ENCODE measurements around the gene UHRF2. TPM values are rescaled to one million over a fixed set of nuclear protein-coding genes. Genes with fewer than 3 reads are reported as not detected.

Gene UHRF2
- total RNA-seq, 1 experiment from 2014 or later: 31.3 TPM

- H3K79me2 ChIP-seq (ENCODE audit: low read length): peaks cover 71% of the 10 kb centered on the region
- no TSS peak for BruUV-seq (replicated peaks)
- no peak overlapping the region for H3K27ac ChIP-seq (ENCODE audit: low read length)
- ATAC-seq (no peak), DNase-seq (no peak)
- H3K4me3 ChIP-seq (ENCODE audit: low read length): no peak overlapping the region
- intact Hi-C loops (cut with micrococcal nuclease): no loop called here
- no peaks in the 10 kb centered on the region for H3K27me3 ChIP-seq (ENCODE audit: low read length)
- CTCF ChIA-PET: no interaction called here
- no peaks in the 10 kb centered on the region for H4K20me1 ChIP-seq (ENCODE audit: low read length)
- no peak overlapping the region for H3K9ac ChIP-seq (ENCODE audit: low read length)
- H3K9me2 ChIP-seq (replicated peaks; ENCODE audit: low read length): no peaks in the 10 kb centered on the region
- no peaks in the 10 kb centered on the region for H3K4me1 ChIP-seq (ENCODE audit: insufficient read depth, low read length)
- POLR2A ChIA-PET (ENCODE audit: unreplicated experiment): no interaction called here
- no peak overlapping the region for H3K4me2 ChIP-seq (ENCODE audit: low read length)
- H2AFZ ChIP-seq (ENCODE audit: low read length): no peak overlapping the region
- H3K9me3 ChIP-seq (ENCODE audit: low read length): no peaks in the 10 kb centered on the region
- TF ChIP-seq EZH2 (IDR thresholded peaks at IDR 0.05; ENCODE audit: low read length, unreplicated experiment): no peak
- no peaks in the 10 kb centered on the region for H3F3A ChIP-seq (ENCODE audit: low read length, unreplicated experiment)
- H3K36me3 ChIP-seq (ENCODE audit: low read depth, low read length): peaks cover 7% of the 10 kb centered on the region; the same call in 1 of the 2 replicates
Measured at GRCh38 chr9:6460189-6460768, 47.3 kb downstream of the UHRF2 start.

- H3K9me2 ChIP-seq (replicated peaks; ENCODE audit: low read length): no peaks in the 10 kb centered on the region
- ATAC-seq: no peak
- intact Hi-C loops (cut with micrococcal nuclease): no loop called here
- ChIA-PET CTCF (no interaction called here), POLR2A (ENCODE audit: unreplicated experiment) (no interaction called here)
- no peaks in the 10 kb centered on the region for H3K9me3 ChIP-seq (ENCODE audit: low read length)
- H3K27me3 ChIP-seq (ENCODE audit: low read length): no peaks in the 10 kb centered on the region
- H3K4me1 ChIP-seq (ENCODE audit: insufficient read depth, low read length): no peaks in the 10 kb centered on the region
- peaks cover 69% of the 10 kb centered on the region for H3K79me2 ChIP-seq (ENCODE audit: low read length)
- no peak for DNase-seq
- H3K36me3 ChIP-seq (ENCODE audit: low read depth, low read length): peaks cover 7% of the 10 kb centered on the region; the same call in 1 of the 2 replicates
- no peak overlapping the region for H3K27ac ChIP-seq (ENCODE audit: low read length)
- no TSS peak for BruUV-seq (replicated peaks)
- H4K20me1 ChIP-seq (ENCODE audit: low read length): no peaks in the 10 kb centered on the region
- TF ChIP-seq EZH2 (IDR thresholded peaks at IDR 0.05; ENCODE audit: low read length, unreplicated experiment) (no peak), CTCF (conservative IDR thresholded peaks at IDR 0.05; ENCODE audit: low read depth, low read length) (no peak), EZH2phosphoT487 (IDR thresholded peaks at IDR 0.05; ENCODE audit: borderline replicate concordance, low read length) (no peak)
- H3K4me2 ChIP-seq (ENCODE audit: low read length): no peak overlapping the region
- H3F3A ChIP-seq (ENCODE audit: low read length, unreplicated experiment): no peaks in the 10 kb centered on the region
- no peak overlapping the region for H2AFZ ChIP-seq (ENCODE audit: low read length)
- H3K9ac ChIP-seq (ENCODE audit: low read length): no peak overlapping the region
- H3K4me3 ChIP-seq (ENCODE audit: low read length): no peak overlapping the region
Measured at GRCh38 chr9:6461619-6462018, 48.6 kb downstream of the UHRF2 start.

- intact Hi-C loops (cut with micrococcal nuclease): no loop called here
- H3K4me1 ChIP-seq (ENCODE audit: insufficient read depth, low read length): peaks cover 3% of the 10 kb centered on the region; the same call in 1 of the 2 replicates
- peaks cover 7% of the 10 kb centered on the region; the same call in 1 of the 2 replicates for H3K36me3 ChIP-seq (ENCODE audit: low read depth, low read length)
- H3K9ac ChIP-seq (ENCODE audit: low read length): no peak overlapping the region
- no TSS peak for BruUV-seq (replicated peaks)
- no peak overlapping the region for H3K4me3 ChIP-seq (ENCODE audit: low read length)
- no peak for ATAC-seq
- ChIA-PET CTCF (interaction anchor here (0.6 kb wide), 1 partner anchor 167 kb away, joined by 4 read pairs; no protein-coding TSS in a partner anchor), POLR2A (ENCODE audit: unreplicated experiment) (no interaction called here)
- H3K9me3 ChIP-seq (ENCODE audit: low read length): no peaks in the 10 kb centered on the region
- H3K9me2 ChIP-seq (replicated peaks; ENCODE audit: low read length): no peaks in the 10 kb centered on the region
- TF ChIP-seq EZH2phosphoT487 (IDR thresholded peaks at IDR 0.05; ENCODE audit: borderline replicate concordance, low read length) (no peak), EZH2 (IDR thresholded peaks at IDR 0.05; ENCODE audit: low read length, unreplicated experiment) (no peak), CTCF (conservative IDR thresholded peaks at IDR 0.05; ENCODE audit: low read depth, low read length) (no peak)
- DNase-seq: no peak
- no peak overlapping the region for H2AFZ ChIP-seq (ENCODE audit: low read length)
- H4K20me1 ChIP-seq (ENCODE audit: low read length): 0 out of 2 replicates have a peak, but pooled peaks cover 3% of the 10 kb centered on the region
- peaks cover 44% of the 10 kb centered on the region for H3K79me2 ChIP-seq (ENCODE audit: low read length)
- no peak overlapping the region for H3K4me2 ChIP-seq (ENCODE audit: low read length)
- H3K27ac ChIP-seq (ENCODE audit: low read length): no peak overlapping the region
- H3F3A ChIP-seq (ENCODE audit: low read length, unreplicated experiment): no peaks in the 10 kb centered on the region
- H3K27me3 ChIP-seq (ENCODE audit: low read length): no peaks in the 10 kb centered on the region
Measured at GRCh38 chr9:6467006-6467625, 54.1 kb downstream of the UHRF2 start.
